GM23248 (cell line): Measurements from ENCODE around the gene SLC22A3.

ENCODE experiments used
- EZH2 ChIP-seq: fragments of 200-600 bp; sonication (generic); IDR thresholded peaks from 2 replicates; pipeline ENCODE4 v1.6.1; 2018; ENCODE audit warnings: antibody characterized with exemption, mild to moderate bottlenecking; ENCODE audit not compliant: insufficient read depth, poor library complexity, severe bottlenecking
- EZH2phosphoT487 ChIP-seq: fragments of 200-600 bp; sonication (generic); IDR thresholded peaks from 2 replicates; pipeline ENCODE4 v1.6.1; 2018; ENCODE audit warnings: antibody characterized with exemption, moderate library complexity, mild to moderate bottlenecking, low read depth; ENCODE audit not compliant: insufficient read depth

DNA sequence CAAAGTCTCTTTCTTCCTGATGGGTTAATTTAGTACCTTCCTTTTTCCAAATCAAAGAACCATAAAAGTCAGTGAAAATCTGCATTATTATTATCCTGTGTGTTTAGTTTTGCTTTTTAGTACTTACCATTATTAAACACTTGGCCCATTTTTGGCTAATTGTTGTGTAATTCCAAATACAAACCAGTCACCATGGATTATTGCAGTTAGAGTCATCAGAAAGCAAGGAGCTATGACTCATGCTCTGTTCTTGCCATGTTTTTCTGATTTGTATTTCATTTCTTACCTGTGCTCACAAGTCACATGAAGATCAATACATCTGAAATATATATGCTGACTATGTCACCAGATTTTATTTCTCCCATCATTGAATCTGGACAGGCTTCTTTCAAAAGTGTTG, 31.3 kb downstream of the SLC22A3 start:
- TF ChIP-seq EZH2phosphoT487 = no peak
- no peak for TF ChIP-seq EZH2
